Fibroblast of skin of abdomen (primary cell): ENCODE results near the gene SPECC1. TPM values are rescaled to one million over a fixed set of nuclear protein-coding genes. Genes with fewer than 3 reads are reported as not detected.
"Not testable (repeated sequence)": the region's sequence is repeated elsewhere in the genome, so short reads cannot be mapped to it uniquely, and the experiment has no call there.

Source experiments
- DNase-seq: peaks from one replicate; pipeline ENCODE4 v3.0.0-alpha.2; 2013
- polyA plus RNA-seq, 2 experiments: library from polyadenylated mRNA; unstranded; fragments of 120-200 nt; gene quantifications; one replicate each; pipeline ENCODE4 v1.2.1, GENCODE V29; 2013; ENCODE audit not compliant: insufficient read length in 2 of 2

The SPECC1 gene
- 11.3 TPM for polyA plus RNA-seq (2013, experiment 1 of 2; ENCODE audit: insufficient read length)
- polyA plus RNA-seq (2013, experiment 2 of 2; ENCODE audit: insufficient read length) = 11.7 TPM

DNA sequence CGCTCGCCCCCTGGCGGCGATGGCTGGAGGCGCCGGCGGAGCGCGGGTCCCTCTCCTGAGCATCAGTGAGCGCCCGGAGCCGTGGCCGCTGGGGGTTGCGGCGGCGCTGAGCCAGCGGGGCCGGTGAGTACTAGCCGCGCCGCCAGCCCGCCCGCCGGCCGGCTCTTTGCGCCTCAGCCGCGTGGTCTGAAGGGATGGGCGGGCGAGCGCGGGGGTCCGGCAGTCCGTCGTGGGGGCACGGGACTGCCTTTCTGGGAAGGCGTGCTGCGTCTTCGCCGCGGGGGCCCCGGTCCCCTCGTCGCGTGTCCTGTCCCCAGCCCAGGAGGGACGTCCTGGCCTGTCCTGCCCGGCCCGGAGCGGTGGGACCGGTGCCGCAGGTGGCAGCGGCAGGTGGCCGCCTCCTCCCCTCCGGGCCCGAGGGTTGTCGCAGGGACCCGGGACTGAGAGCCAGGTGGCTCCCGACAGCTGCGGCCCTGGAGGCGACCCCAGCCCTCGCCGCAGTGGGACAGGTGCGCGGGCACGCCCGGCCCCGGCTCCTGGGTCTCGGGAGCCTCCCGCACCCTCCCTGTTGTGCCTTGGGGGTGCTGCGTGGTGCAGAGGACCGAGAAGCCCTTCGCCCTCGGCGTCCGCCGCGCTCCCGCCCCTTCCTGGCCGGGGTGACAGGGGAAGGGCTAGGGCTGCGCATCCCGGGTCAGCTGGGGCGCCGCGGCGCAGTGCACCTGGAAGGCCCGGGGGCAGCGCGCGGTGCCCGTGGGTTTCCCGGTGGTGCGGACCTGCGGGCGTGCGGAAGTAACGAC lies at the start of gene SPECC1:
Gene SPECC1 (plus strand): TSS at position 58 of the 797 bp plus-strand sequence. CDS start 87,293 bp downstream, outside the sequence.
- peak; percentile 47 for DNase-seq

- not testable (repeated sequence) for DNase-seq
Measured at GRCh38 chr17:19962954-19963353, 46.2 kb upstream of the SPECC1 start.

GRCh38 chr17:19973156-19973555 lies 36.0 kb upstream of the SPECC1 start:
- no peak for DNase-seq

DNA sequence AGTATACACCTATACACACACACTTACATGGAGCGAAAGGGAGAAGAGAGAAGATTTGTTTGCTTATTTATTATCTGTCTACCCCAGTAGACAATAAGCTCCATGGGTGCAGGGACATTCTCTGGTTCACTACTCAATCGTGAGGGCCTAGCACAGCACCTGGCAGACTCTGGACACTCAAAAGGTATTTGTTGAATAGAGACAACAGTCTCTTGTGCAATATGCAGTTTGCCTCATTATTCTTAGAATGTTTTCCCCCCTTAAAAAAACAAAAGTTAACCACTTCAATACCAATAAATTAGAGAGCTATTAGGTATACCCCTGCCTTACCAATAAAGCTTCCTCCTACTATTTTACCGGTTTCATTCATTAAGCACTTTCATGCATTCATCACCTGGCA lies 33.6 kb upstream of the SPECC1 start:
- no peak for DNase-seq

- DNase-seq = peak; percentile 87
Measured at GRCh38 chr17:19977293-19978208, 31.6 kb upstream of the SPECC1 start, which contains the start of gene AKAP10. Gene AKAP10, minus strand, starts transcription at chr17:19977828. Its CDS starts 149 bp downstream, at chr17:19977679.

DNA sequence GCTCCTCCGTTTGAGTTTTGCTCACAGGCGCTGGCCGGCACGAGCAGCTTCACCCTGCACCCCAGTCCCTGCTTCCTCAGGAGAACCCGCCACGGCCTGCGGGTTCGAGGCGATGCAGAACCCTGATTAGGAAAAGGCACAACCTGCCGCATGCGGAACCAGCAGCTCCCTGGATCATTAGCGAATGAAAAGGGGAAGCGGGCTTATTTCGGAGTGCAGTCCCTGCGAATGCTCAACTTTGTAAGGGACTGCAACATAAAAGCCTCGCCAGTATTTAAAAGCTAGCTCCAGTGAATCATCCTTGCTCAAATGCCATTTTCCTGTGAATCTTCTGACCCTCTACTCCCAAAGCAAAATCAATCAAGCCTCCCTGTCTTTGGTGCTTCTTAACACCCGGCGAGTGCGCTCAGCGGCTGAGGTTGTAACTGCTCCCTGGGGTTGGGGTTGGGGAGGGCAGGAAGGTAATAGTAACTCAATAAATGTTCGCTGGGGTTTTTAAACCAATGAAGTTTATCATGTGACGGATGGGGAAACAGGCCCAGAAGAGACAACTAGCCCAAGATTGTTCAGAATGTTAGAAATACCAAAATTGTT lies 30.9 kb upstream of the SPECC1 start:
- DNase-seq = peak; percentile 2

DNA sequence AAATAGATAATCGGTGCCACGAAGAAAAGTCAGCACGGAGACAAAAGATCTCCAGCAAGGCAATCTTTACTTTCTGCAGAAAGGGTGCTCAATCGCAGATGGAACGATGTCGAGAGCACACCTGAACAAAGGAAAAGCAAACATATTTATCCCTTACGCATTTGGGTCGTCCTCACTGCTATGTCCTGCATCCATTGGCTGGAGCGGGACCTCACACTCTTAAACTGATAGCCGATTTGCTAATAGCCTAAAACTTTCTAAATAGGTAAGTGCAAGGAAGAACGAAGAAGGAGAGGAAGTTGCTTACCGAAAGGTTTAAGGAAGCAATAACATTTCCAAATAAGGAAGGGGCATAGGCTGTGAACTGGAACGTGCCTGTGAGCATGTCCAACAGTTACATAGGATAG lies 30.4 kb upstream of the SPECC1 start:
- no peak for DNase-seq

DNA sequence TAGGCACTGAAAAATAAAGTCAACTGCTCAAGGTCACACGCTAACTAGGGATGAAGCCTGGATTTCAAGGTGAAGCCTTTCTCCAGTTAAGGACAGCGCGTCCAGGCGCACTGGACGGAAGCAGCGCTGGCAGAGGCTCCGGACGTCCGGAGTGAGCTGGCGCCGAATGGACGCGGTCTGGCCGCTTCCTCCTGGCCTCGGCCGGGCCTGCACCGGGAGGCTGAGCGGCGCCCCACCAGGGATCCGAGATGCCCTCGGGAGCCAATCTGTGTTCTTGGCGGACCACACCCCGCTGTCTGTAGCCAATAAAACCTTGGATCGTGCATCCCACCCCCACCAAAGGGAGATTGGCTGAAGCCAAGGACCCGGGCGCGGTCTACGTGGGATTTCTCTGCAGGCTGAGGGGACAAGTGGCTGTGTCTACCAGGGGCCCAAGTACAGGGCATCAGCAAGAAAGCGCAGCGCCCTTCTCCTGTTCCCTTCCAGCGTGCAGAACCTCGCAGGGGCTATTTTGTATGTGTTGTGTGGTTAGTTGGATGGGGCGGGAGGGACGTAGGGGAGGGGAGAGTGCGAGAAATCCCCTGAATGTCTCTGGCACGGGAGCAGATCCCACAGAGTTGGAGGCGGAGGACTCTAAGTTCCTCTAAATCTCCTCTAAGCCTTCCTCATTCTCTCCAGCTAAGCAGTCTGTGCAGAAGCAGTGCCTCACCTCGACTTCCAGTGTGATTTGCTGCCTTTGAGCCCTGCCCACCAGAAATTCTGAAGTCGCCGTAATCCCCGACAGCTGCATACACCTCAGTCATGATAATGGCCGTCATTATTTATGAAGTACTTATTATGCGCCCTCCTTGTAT lies 29.0 kb upstream of the SPECC1 start:
- DNase-seq = no peak

GRCh38 chr17:19986941-19987861 lies 22.0 kb upstream of the SPECC1 start:
- DNase-seq = no peak

GRCh38 chr17:19987897-19988296 lies 21.3 kb upstream of the SPECC1 start:
- no peak for DNase-seq

DNA sequence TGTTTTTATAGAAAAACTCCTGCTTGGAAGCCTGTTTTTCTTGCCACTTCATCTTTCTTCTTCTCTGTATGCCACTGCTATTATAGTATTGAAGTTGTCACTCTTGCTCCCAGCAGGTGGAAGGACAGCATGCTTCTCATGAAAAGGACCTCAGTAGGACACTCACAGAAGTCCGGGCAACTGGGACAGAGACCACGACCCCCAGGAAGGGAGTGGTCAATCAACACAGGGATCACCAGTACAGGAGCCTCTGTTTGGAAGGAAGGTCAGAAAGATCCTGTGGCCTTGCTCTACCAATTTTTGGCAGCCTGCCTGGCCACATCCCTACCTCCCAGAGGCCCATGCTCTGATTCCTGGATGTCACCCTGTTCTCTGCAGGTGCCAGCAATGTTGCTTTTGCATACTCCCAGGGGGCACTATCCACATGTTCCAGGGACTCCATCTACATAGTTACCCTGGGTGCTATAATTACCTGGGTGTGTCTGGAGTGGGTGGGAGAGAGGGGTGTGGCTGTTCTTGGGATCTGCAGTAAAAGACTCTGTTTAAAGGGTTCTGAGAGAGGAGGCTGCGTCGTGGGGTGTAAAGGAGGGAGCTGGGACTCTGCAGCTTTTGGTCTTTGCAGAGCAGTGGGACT lies 17.8 kb upstream of the SPECC1 start:
- DNase-seq = no peak

DNA sequence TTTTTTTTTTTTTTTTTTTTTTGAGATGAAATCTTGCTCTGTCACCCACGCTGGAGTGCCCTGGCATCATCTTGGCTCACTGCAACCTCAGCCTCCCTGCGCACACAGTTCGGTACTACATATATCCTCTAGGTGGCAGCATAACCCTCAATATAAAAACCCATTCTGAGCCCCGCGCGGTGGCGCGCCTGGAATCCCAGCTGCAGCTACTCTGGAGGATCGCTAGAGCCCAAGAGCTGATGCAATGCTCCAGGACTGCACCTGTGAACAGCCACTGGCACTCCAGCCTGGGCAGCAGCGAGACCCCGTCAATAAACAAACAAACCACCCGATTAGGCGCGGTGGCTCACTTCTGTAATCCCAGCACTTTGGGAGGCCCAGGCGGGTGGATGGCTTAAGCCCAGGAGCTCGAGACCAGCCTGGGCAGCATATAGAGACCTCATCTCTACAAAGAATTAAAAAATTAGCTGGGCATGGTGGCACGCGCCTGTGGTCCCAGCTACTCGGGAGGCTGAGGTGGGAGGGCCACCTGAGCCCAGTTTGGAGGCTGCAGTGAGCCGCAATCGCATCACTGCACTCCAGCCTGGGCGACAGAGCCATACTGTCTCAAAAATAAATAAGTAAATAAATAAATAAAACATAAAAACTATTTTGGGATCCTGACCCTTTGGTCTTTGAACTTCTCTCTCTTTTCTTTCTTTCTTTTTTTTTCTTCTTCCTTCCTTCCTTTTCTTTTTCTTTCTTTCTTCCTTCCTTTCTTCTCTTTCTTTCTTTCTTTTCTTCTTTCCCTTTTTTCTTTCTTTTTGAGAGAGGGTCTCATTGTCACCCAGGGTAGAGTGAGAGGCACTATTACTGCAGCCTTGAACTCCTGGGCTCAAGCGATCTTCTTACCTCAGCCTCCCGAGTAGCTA lies 16.1 kb upstream of the SPECC1 start:
- DNase-seq = peak; percentile 82

- DNase-seq = no peak
Measured at GRCh38 chr17:19996086-19996485, 13.1 kb upstream of the SPECC1 start.

DNA sequence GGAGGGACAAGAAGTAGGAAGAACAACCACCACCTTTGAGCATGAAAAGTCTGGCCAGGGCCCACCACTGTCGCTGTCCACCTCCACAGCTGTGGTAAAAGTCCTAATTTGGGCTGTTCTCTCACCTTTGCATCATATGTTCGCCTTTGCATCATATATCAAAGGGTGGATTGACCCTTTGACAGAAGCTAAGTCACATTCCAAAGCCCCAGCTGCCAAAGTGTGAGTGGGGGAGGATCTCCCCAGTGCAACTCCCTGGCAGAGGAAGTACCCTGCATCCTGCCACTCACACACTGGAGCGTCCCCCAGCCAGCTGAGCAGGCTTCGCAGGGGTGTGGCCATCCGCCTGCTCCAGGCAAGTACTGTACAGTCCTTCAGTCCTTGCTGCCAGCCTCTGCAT lies 12.7 kb upstream of the SPECC1 start:
- no peak for DNase-seq

DNA sequence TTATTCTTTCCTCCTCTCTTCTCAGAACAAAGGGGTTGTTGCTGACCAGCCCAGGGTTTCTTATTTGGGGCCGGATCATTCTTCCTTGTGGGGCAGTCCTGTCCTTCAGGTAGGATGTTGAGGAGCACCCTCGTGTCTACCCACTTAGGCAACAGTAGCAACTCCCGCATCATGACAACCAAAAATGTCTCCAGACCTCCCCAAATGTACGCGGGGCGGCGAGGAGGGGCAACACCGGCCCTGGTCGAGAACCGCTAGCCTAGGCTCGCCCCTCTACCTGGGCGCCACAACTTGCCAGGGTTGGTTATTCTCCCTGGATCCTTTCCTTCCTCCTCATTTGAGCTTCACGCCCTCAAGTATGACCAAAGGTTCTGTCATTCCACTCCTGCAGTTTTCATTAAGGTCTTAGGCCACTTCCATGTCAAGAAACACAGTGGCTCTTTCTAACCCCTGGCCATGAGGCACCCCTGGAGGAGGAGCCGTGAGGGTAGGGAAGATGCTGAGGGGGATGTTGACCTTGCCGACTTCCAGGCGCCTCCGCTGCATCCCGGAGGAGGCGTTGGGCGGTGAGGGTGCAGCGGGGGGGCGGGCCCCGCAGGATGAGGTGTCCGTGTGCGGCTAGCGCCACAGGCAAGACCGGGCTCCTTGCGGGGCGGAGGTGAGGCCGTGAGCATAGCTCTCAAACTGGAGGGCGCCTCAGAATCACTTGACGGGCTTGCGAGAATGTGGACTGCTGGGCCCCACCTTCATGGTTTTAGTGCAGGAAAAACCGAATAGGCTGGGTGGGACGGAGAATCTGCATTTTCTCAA lies 712 bp upstream of the SPECC1 start:
- no peak for DNase-seq

DNA sequence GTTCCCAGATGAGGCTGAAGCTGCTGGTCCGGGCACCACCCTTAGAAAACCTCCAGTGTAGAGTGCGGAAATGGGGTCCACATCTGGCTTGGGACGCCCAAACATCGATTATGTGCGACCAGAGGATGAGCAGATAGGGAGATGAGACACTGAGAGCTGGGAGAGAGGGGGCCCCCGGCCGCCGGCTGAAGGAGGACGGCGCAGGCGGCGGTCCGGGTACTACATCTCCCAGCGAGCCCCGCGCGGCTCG lies 182 bp upstream of the SPECC1 start:
- no peak for DNase-seq

DNA sequence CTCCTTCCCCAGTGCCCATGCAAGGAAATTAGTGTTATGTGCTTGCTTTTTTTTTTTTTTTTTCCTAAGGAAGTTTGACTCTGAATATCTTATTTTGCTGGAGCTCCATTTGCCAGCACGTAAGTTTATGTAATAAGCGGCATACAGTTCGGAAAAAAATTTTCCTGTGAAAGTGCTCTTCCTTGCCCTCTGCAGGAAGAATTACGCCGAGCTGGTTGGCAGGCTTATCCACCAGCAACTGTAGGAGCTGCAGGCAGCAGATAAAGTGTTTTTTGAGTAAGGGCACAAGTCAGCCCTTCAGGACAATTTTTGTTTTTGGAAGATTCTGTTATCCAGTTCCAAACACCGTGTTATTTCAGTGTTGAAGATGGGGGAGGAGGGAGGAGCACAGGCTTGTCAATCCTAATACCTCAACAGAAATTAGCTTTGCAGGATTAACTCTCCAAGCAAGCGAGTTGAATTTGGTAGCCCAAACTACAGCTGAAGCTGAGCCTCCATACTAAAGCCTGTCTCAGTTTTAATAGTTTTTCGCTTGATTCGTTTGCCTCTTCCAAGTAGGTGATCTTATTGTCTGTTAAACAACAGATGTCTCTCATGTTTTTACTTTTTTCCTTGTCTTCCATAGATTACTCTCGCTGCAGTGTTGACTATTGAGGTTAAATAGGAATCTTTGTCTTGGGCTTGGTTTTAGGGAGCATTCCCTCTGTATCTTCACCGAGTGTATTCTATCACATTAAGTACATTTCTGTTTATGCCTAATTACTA lies 1.1 kb downstream of the SPECC1 start:
- DNase-seq = peak; percentile 37

DNA sequence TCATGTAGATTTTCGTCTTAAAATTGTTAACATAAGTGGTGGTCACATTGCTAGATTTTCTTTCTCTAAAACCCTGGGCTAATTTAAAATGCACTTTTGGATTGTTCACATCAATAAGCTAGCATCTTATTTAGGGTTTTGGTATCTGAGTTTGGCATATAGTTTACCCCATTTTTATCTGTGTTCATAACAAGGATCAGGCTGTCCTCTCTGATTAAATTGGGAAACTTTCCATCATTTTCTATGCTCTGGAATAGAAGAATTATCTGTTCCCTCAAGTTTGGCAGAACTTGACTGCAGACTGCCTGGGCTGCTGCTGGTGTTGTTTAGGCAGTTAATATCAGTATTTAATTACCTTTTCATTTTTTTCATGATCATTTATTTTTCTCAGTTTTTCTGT lies 1.8 kb downstream of the SPECC1 start:
- DNase-seq = no peak
